Effector memory CD4-positive, alpha-beta T cell (primary cell): ENCODE results near the gene ACVR1.
"Not testable (repeated sequence)": the region's sequence is repeated elsewhere in the genome, so short reads cannot be mapped to it uniquely, and the experiment has no call there.

ENCODE experiments used
- DNase-seq, 3 donors: peaks; one replicate each; pipeline ENCODE4 v3.0.0-alpha.2; 2020
- H3K27ac ChIP-seq: 2 replicates; pipeline ENCODE4 v1.7.0; 2013; ENCODE audit warnings: mild to moderate bottlenecking, low read length, moderate library complexity; ENCODE audit not compliant: insufficient read depth, poor library complexity, severe bottlenecking
- H3K27me3 ChIP-seq: replicated peaks from 2 replicates; pipeline ENCODE4 v1.7.0; 2013; ENCODE audit warnings: mild to moderate bottlenecking, low read length; ENCODE audit not compliant: insufficient read depth, control insufficient read depth, poor library complexity, severe bottlenecking
- H3K36me3 ChIP-seq: 2 replicates; pipeline ENCODE4 v1.7.0; 2013; ENCODE audit warnings: mild to moderate bottlenecking, low read length, moderate library complexity; ENCODE audit not compliant: control insufficient read depth, insufficient read depth
- H3K4me1 ChIP-seq: 2 replicates; pipeline ENCODE4 v1.7.0; 2013; ENCODE audit warnings: low read length, mild to moderate bottlenecking; ENCODE audit not compliant: control insufficient read depth, insufficient read depth, poor library complexity, severe bottlenecking
- H3K4me3 ChIP-seq: 2 replicates; pipeline ENCODE4 v1.7.0; 2013; ENCODE audit warnings: low read length, low read depth, mild to moderate bottlenecking; ENCODE audit not compliant: insufficient read depth, poor library complexity, severe bottlenecking
- H3K9me3 ChIP-seq: 2 replicates; pipeline ENCODE4 v1.7.0; 2013; ENCODE audit warnings: mild to moderate bottlenecking, low read length, moderate library complexity; ENCODE audit not compliant: control insufficient read depth

The ACVR1 gene

DNA sequence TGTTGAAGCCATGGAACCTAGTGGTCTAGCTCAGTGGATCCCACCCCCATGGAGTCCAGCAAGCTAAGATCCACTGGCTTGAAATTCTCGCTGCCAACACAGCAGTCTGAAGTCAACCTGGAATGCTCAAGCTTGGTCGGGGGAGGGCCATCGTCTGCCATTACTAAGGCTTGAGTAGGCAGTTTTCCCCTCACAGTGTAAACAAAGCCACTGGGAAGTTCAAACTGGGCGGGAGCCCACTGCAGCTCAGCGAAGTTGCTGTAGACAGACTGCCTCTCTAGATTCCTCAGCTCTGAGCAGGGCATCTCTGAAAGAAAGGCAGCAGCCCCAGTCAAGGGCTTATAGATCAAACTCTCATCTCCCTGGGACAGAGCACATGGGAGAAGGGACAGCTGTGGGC lies 171.5 kb downstream of the ACVR1 start:
- H3K9me3 ChIP-seq, H3K27me3 ChIP-seq, DNase-seq, H3K4me3 ChIP-seq, H3K36me3 ChIP-seq, H3K27ac ChIP-seq, H3K4me1 ChIP-seq: not testable (repeated sequence)

DNA sequence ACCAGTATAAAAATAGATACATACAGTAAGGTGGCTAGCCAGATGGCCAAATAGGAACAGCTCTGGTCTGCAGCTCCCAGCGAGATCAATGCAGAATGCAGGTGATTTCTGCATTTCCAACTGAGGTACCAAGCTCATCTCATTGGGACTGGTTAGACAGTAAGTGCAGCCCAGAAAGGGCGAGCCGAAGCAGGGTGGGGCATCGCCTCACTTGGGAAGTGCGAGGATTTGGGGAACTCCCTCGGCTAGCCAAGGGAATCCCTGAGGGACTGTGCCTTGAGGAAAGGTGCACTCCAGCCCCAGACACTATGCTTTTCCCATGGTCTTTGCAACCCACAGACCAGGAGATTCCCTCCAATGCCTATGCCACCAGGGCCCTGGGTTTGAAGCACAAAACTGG lies 172.0 kb downstream of the ACVR1 start:
- not testable (repeated sequence) for H3K27me3 ChIP-seq, H3K4me3 ChIP-seq, H3K36me3 ChIP-seq, H3K4me1 ChIP-seq, H3K9me3 ChIP-seq, DNase-seq, H3K27ac ChIP-seq

DNA sequence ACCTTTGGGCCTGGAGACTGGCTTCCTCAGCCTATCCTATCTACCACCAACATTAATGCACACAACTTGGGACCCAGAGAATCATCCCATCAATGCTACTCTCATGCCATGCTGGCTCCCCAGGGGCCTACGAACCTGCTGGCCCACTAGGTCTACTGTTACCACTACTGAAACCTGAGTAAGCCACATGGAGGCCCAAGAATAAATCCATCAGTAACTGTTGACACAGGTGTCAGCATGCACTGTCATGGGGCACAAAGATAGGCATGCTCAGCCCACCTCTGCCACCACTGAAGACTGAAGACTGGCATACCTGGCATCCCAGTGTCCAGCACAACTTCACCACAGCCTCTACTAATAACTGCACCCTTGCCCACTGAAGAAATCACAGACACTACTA lies 176.3 kb downstream of the ACVR1 start:
- Histone ChIP-seq H3K27me3 (no peaks in the 10 kb centered on the region), H3K27ac (no peak overlapping the region), H3K4me1 (no peaks in the 10 kb centered on the region), H3K4me3 (no peak overlapping the region), H3K9me3 (no peaks in the 10 kb centered on the region), H3K36me3 (no peaks in the 10 kb centered on the region)
- no peak for DNase-seq

- Histone ChIP-seq H3K27me3 (no peaks in the 10 kb centered on the region), H3K36me3 (no peaks in the 10 kb centered on the region), H3K4me1 (no peaks in the 10 kb centered on the region), H3K27ac (no peak overlapping the region), H3K4me3 (no peak overlapping the region), H3K9me3 (no peaks in the 10 kb centered on the region)
- no peak for DNase-seq
Measured at GRCh38 chr2:157699009-157699408, 177.1 kb downstream of the ACVR1 start.

GRCh38 chr2:157698430-157698829 lies 177.7 kb downstream of the ACVR1 start:
- Histone ChIP-seq H3K36me3 (no peaks in the 10 kb centered on the region), H3K27me3 (no peaks in the 10 kb centered on the region), H3K4me3 (no peak overlapping the region), H3K27ac (no peak overlapping the region), H3K9me3 (no peaks in the 10 kb centered on the region), H3K4me1 (no peaks in the 10 kb centered on the region)
- no peak for DNase-seq

- DNase-seq: no peak
- no peaks in the 10 kb centered on the region for H3K36me3 ChIP-seq
- H3K4me3 ChIP-seq: no peak overlapping the region
- no peaks in the 10 kb centered on the region for H3K27me3 ChIP-seq
- H3K9me3 ChIP-seq: no peaks in the 10 kb centered on the region
- H3K4me1 ChIP-seq: no peaks in the 10 kb centered on the region
- H3K27ac ChIP-seq: no peak overlapping the region
Measured at GRCh38 chr2:157696036-157696435, 180.1 kb downstream of the ACVR1 start.

DNA sequence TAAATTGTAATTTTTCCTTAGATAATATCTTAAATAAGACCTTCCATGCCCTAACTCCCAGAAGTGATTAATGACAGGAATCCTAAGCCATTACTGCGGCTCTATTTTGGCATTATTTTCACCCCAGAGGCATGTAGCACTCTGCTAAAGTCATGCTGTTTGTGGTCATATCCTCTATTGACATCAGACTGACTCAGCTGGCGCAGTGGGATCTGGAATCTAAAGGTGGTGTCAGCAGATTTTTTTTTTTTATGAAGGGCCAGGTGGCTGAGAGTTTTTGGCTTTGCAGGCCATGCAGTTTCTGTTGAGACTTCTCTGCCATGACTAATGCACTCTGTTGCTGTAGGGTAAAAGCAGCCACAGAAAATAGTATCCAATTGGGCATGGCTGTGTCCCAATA lies 183.4 kb downstream of the ACVR1 start:
- Histone ChIP-seq H3K36me3 (no peaks in the 10 kb centered on the region), H3K27me3 (no peaks in the 10 kb centered on the region), H3K9me3 (no peaks in the 10 kb centered on the region), H3K4me3 (no peak overlapping the region), H3K4me1 (no peaks in the 10 kb centered on the region), H3K27ac (no peak overlapping the region)
- no peak for DNase-seq

DNA sequence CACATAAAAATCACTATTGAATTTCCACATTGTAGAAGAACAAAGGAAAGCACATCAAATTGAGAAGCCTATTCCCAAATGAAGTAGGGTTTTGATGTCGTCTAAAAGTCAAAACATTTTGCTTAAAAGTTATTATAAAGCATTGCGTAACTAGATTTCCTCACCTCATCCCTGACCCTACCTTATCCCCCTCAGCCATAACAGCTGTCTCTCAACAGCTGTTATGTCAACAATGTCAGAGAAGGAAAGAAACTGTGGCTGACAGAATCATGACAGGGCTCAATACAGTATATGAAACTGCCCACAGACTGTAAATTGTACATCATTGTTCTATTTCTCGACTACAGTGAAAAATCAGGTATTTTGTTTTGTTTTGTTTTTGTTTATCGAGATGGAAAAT lies 184.4 kb downstream of the ACVR1 start:
- H3K4me3 ChIP-seq: no peak overlapping the region
- no peak overlapping the region for H3K27ac ChIP-seq
- H3K27me3 ChIP-seq: no peaks in the 10 kb centered on the region
- H3K36me3 ChIP-seq: no peaks in the 10 kb centered on the region
- H3K4me1 ChIP-seq: no peaks in the 10 kb centered on the region
- no peak for DNase-seq
- no peaks in the 10 kb centered on the region for H3K9me3 ChIP-seq

- Histone ChIP-seq H3K36me3 (no peaks in the 10 kb centered on the region), H3K9me3 (no peaks in the 10 kb centered on the region), H3K4me1 (no peaks in the 10 kb centered on the region), H3K27me3 (no peaks in the 10 kb centered on the region), H3K4me3 (no peak overlapping the region), H3K27ac (no peak overlapping the region)
- no peak for DNase-seq
Measured at GRCh38 chr2:157691131-157691530, 185.0 kb downstream of the ACVR1 start.
